Iris pigment epithelial cell (primary cell): ENCODE data around the gene CTNNAL1.
"Not testable (repeated sequence)": the region's sequence is repeated elsewhere in the genome, so short reads cannot be mapped to it uniquely, and the experiment has no call there.

Experiments used
- DNase-seq: peaks from one replicate; pipeline ENCODE4 v3.0.0-alpha.2; 2011; ENCODE audit warnings: low read depth

Gene CTNNAL1

GRCh38 chr9:109012876-109013678 lies at the start of gene CTNNAL1:
Gene CTNNAL1, minus strand, starts transcription at chr9:109013499. Its CDS starts 57 bp downstream, at chr9:109013442.
- peak; percentile 85 for DNase-seq

- no peak for DNase-seq
These were observed 49.2 kb upstream of the CTNNAL1 start for GRCh38 chr9:109062543-109062942.

- no peak for DNase-seq
These were observed 46.9 kb upstream of the CTNNAL1 start for GRCh38 chr9:109060191-109060590.

GRCh38 chr9:109053121-109053520 lies 39.8 kb upstream of the CTNNAL1 start:
- DNase-seq, result not testable (repeated sequence)

- peak; percentile 75 for DNase-seq
These were observed 39.1 kb upstream of the CTNNAL1 start for GRCh38 chr9:109052416-109052815.

- DNase-seq, result no peak
These were observed 38.4 kb upstream of the CTNNAL1 start for GRCh38 chr9:109051733-109052132.

GRCh38 chr9:109050444-109050843 lies 37.1 kb upstream of the CTNNAL1 start:
- DNase-seq, result no peak

GRCh38 chr9:109048822-109049221 lies 35.5 kb upstream of the CTNNAL1 start:
- no peak for DNase-seq

GRCh38 chr9:109047259-109047658 lies 34.0 kb upstream of the CTNNAL1 start:
- no peak for DNase-seq

- DNase-seq, result no peak
These were observed 33.0 kb upstream of the CTNNAL1 start for GRCh38 chr9:109046346-109046745.

- DNase-seq, result no peak
These were observed 30.3 kb upstream of the CTNNAL1 start for GRCh38 chr9:109043578-109043977.

- DNase-seq, result no peak
These were observed 27.3 kb upstream of the CTNNAL1 start for GRCh38 chr9:109040571-109040970.

GRCh38 chr9:109039539-109039938 lies 26.2 kb upstream of the CTNNAL1 start:
- no peak for DNase-seq

- DNase-seq, result no peak
These were observed 24.8 kb upstream of the CTNNAL1 start for GRCh38 chr9:109037946-109038715.

GRCh38 chr9:109036744-109037680 lies 23.7 kb upstream of the CTNNAL1 start:
- no peak for DNase-seq

GRCh38 chr9:109035684-109036423 lies 22.6 kb upstream of the CTNNAL1 start:
- peak; percentile 90 for DNase-seq

- peak; percentile 57 for DNase-seq
These were observed 20.8 kb upstream of the CTNNAL1 start for GRCh38 chr9:109033941-109034700.

GRCh38 chr9:109031241-109031640 lies 17.9 kb upstream of the CTNNAL1 start:
- DNase-seq, result peak; percentile 83

GRCh38 chr9:109030426-109030825 lies 17.1 kb upstream of the CTNNAL1 start:
- no peak for DNase-seq

- no peak for DNase-seq
These were observed 15.2 kb upstream of the CTNNAL1 start for GRCh38 chr9:109028457-109028856.

GRCh38 chr9:109027176-109027575 lies 13.9 kb upstream of the CTNNAL1 start:
- DNase-seq, result no peak
